ENCODE results near the gene HCRTR1. TPM values are rescaled to one million over a fixed set of nuclear protein-coding genes. Genes with fewer than 3 reads are reported as not detected.
A peak's percentile ranks its signal among the peaks of the same experiment; 100 is the strongest.

HCRTR1 gene
- total and polyA plus RNA-seq, 2 experiments from 2014 or later: not detected

- no peak overlapping the region for H3K9ac ChIP-seq
Measured at GRCh38 chr1:31665234-31665878, 47.9 kb downstream of the HCRTR1 start.

DNA sequence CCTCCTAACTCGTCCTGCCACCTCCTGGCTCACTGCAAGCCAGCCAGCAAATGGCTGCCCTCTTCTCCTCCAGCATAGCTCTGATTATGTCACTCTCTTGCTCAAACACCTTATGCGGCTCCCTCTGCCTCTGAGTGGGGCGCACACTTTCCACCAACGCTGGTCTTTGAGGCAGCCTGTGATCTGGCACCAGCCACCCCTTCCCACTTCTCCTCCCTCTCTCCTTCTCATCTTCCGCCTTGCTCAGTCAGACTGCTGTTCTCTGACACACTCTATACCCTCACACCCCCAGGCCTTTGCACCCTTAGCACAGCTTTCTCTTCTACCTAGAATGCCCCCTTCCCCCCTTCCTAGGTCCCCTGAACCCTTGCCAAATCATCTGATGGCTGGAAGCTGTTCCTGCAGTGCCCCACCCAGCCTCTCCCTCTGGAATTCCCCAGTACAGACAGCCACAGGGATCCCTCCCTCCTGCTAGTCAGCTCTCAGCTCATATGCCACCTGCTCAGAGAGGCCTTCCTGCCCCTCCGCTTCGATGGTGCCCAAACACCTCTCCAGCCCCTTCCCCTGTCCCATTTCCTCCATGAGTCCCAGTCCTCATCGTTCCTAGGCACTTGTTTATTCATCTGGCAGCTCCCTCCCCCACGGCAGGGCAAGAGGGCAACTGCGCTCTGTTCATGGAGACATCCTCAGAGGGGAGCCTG, 48.9 kb downstream of the HCRTR1 start:
- H3K9me2 ChIP-seq (ENCODE audit: insufficient read depth): no peaks in the 10 kb centered on the region
- no peak overlapping the region for H3K9ac ChIP-seq
- no peaks in the 10 kb centered on the region for H3K27me3 ChIP-seq (replicated peaks; ENCODE audit: insufficient read depth)
- no peaks in the 10 kb centered on the region; the same call in 1 of the 2 replicates for H3K36me3 ChIP-seq (ENCODE audit: low read depth)
- no peak overlapping the region for H3K4me3 ChIP-seq
- H3K79me2 ChIP-seq (ENCODE audit: insufficient read depth): no peaks in the 10 kb centered on the region
- peak; percentile 40 for DNase-seq
- no peak overlapping the region for H3K4me2 ChIP-seq (ENCODE audit: unreplicated experiment)
- H3K9me3 ChIP-seq (ENCODE audit: low read depth): no peaks in the 10 kb centered on the region
- no peak overlapping the region for H3K27ac ChIP-seq
- H4K20me1 ChIP-seq (ENCODE audit: insufficient read depth): no peaks in the 10 kb centered on the region
- in situ Hi-C loops (cut with MboI): loop anchor here (25.0 kb wide), 1 partner anchor 296 kb away; no protein-coding TSS in a partner anchor
- no peak overlapping the region for H2AFZ ChIP-seq
- H3K4me1 ChIP-seq (ENCODE audit: insufficient read depth): no peaks in the 10 kb centered on the region
- TF ChIP-seq EZH2phosphoT487 (IDR thresholded peaks at IDR 0.05; ENCODE audit: insufficient read depth, low read depth): no peak
- TF ChIP-seq EZH2 (IDR thresholded peaks at IDR 0.05; ENCODE audit: insufficient read depth, poor library complexity, severe bottlenecking): no peak
- WGBS, 2 experiments (ENCODE audit: low coverage in 1 of 2, low lambda C conversion rate in 2 of 2, missing lambda C conversion rate in 2 of 2): 68 to 75% methylated on average over 10 of the region's 10 CpGs
- H3F3A ChIP-seq (ENCODE audit: insufficient read depth): no peaks in the 10 kb centered on the region

More at GRCh38 chr1:31665234-31665878, 47.9 kb downstream of the HCRTR1 start:
- in situ Hi-C loops (cut with MboI): loop anchor here (25.0 kb wide), 1 partner anchor 297 kb away; no protein-coding TSS in a partner anchor
- H3K9me3 ChIP-seq (ENCODE audit: low read depth): no peaks in the 10 kb centered on the region
- H4K20me1 ChIP-seq (ENCODE audit: insufficient read depth): no peaks in the 10 kb centered on the region
- H3K4me3 ChIP-seq: no peak overlapping the region
- no peak overlapping the region for H2AFZ ChIP-seq
- H3K4me1 ChIP-seq (ENCODE audit: insufficient read depth): no peaks in the 10 kb centered on the region
- 73 to 78% methylated on average over 6 to 7 of the region's 7 CpGs for WGBS, 2 experiments (ENCODE audit: low coverage in 1 of 2, low lambda C conversion rate in 2 of 2, missing lambda C conversion rate in 2 of 2)
- H3K27ac ChIP-seq: no peak overlapping the region
- H3K9me2 ChIP-seq (ENCODE audit: insufficient read depth): no peaks in the 10 kb centered on the region
- H3K79me2 ChIP-seq (ENCODE audit: insufficient read depth): no peaks in the 10 kb centered on the region
- no peaks in the 10 kb centered on the region for H3F3A ChIP-seq (ENCODE audit: insufficient read depth)
- TF ChIP-seq EZH2phosphoT487 (IDR thresholded peaks at IDR 0.05; ENCODE audit: insufficient read depth, low read depth) (no peak), EZH2 (IDR thresholded peaks at IDR 0.05; ENCODE audit: insufficient read depth, poor library complexity, severe bottlenecking) (no peak)
- H3K27me3 ChIP-seq (replicated peaks; ENCODE audit: insufficient read depth): no peaks in the 10 kb centered on the region
- DNase-seq: no peak
- H3K36me3 ChIP-seq (ENCODE audit: low read depth): no peaks in the 10 kb centered on the region; the same call in 1 of the 2 replicates
- H3K4me2 ChIP-seq (ENCODE audit: unreplicated experiment): no peak overlapping the region

- H4K20me1 ChIP-seq (ENCODE audit: insufficient read depth): no peaks in the 10 kb centered on the region
- WGBS, 2 experiments (ENCODE audit: low coverage in 1 of 2, low lambda C conversion rate in 2 of 2, missing lambda C conversion rate in 2 of 2): 69 to 71% methylated on average over 18 to 19 of the region's 19 CpGs
- no peaks in the 10 kb centered on the region for H3K79me2 ChIP-seq (ENCODE audit: insufficient read depth)
- H3K4me3 ChIP-seq: no peak overlapping the region
- no peak for DNase-seq
- H2AFZ ChIP-seq: no peak overlapping the region
- H3K9me2 ChIP-seq (ENCODE audit: insufficient read depth): no peaks in the 10 kb centered on the region
- H3K9me3 ChIP-seq (ENCODE audit: low read depth): no peaks in the 10 kb centered on the region
- no peaks in the 10 kb centered on the region for H3K4me1 ChIP-seq (ENCODE audit: insufficient read depth)
- H3K27ac ChIP-seq: no peak overlapping the region
- no peak overlapping the region for H3K4me2 ChIP-seq (ENCODE audit: unreplicated experiment)
- no peak overlapping the region for H3K9ac ChIP-seq
- TF ChIP-seq EZH2phosphoT487 (IDR thresholded peaks at IDR 0.05; ENCODE audit: insufficient read depth, low read depth): no peak
- TF ChIP-seq EZH2 (IDR thresholded peaks at IDR 0.05; ENCODE audit: insufficient read depth, poor library complexity, severe bottlenecking): no peak
- H3F3A ChIP-seq (ENCODE audit: insufficient read depth): no peaks in the 10 kb centered on the region
- H3K36me3 ChIP-seq (ENCODE audit: low read depth): no peaks in the 10 kb centered on the region; the same call in 1 of the 2 replicates
- in situ Hi-C loops (cut with MboI): loop anchor here (25.0 kb wide), 1 partner anchor 295 kb away; no protein-coding TSS in a partner anchor
- H3K27me3 ChIP-seq (replicated peaks; ENCODE audit: insufficient read depth): no peaks in the 10 kb centered on the region
Measured at GRCh38 chr1:31667065-31667785, 49.7 kb downstream of the HCRTR1 start.

GRCh38 chr1:31668303-31668883, 50.9 kb downstream of the HCRTR1 start:
- Histone ChIP-seq H3K9me2 (ENCODE audit: insufficient read depth) (no peaks in the 10 kb centered on the region), H3K4me3 (no peak overlapping the region), H3K9me3 (ENCODE audit: low read depth) (no peaks in the 10 kb centered on the region), H3K27me3 (replicated peaks; ENCODE audit: insufficient read depth) (no peaks in the 10 kb centered on the region), H3K9ac (no peak overlapping the region), H3K4me2 (ENCODE audit: unreplicated experiment) (no peak overlapping the region), H3K79me2 (ENCODE audit: insufficient read depth) (no peaks in the 10 kb centered on the region), H3F3A (ENCODE audit: insufficient read depth) (no peaks in the 10 kb centered on the region), H2AFZ (no peak overlapping the region), H4K20me1 (ENCODE audit: insufficient read depth) (no peaks in the 10 kb centered on the region), H3K36me3 (ENCODE audit: low read depth) (no peaks in the 10 kb centered on the region; the same call in 1 of the 2 replicates), H3K27ac (no peak overlapping the region), H3K4me1 (ENCODE audit: insufficient read depth) (no peaks in the 10 kb centered on the region)
- no peak for TF ChIP-seq EZH2 (IDR thresholded peaks at IDR 0.05; ENCODE audit: insufficient read depth, poor library complexity, severe bottlenecking)
- no peak for TF ChIP-seq EZH2phosphoT487 (IDR thresholded peaks at IDR 0.05; ENCODE audit: insufficient read depth, low read depth)
- WGBS, 2 experiments (ENCODE audit: low coverage in 1 of 2, low lambda C conversion rate in 2 of 2, missing lambda C conversion rate in 2 of 2): 72 to 77% methylated on average over 10 to 11 of the region's 11 CpGs
- DNase-seq: no peak
- in situ Hi-C loops (cut with MboI): loop anchor here (25.0 kb wide), 1 partner anchor 294 kb away; no protein-coding TSS in a partner anchor

All from GM23248 (cell line).